WTC11 (cell line): ENCODE data around the gene CAPN12. TPM values are rescaled to one million over a fixed set of nuclear protein-coding genes. Genes with fewer than 3 reads are reported as not detected.

Experiments used
- ATAC-seq: fragments of 200-7000 bp; cut with Tn5 transposase; 2 replicates; pipeline ENCODE4 v1.10.0; 2021; ENCODE audit warnings: mild to moderate bottlenecking, moderate library complexity
- Bru-seq: library from RNA; stranded (reverse); fragments of 400-500 nt; gene quantifications from one replicate; lab custom pipeline; 2021; lab: Mats Ljungman, UMichigan
- CTCF ChIA-PET: fragments of 300-600 bp; sonication (Branson Sonifier 250); formaldehyde crosslinking; loops from one replicate; lab custom pipeline; 2021; ENCODE audit warnings: antibody characterized with exemption; lab: Charles Lee
- POLR2A ChIA-PET: fragments of 350-600 bp; sonication (Branson Sonifier 250); formaldehyde crosslinking; loops from one replicate; lab custom pipeline; 2021; ENCODE audit warnings: antibody characterized with exemption; lab: Charles Lee
- DNase-seq: peaks from one replicate; pipeline ENCODE4 v3.0.0; 2021; ENCODE audit warnings: low spot score
- H3K27ac Mint-ChIP-seq: 2 replicates; pipeline ENCODE4 v1.8.0; 2021; ENCODE audit warnings: mixed read lengths
- H3K27me3 Mint-ChIP-seq: 2 replicates; pipeline ENCODE4 v1.8.0; 2021; ENCODE audit warnings: low read depth, mild to moderate bottlenecking, moderate library complexity, mixed read lengths
- H3K36me3 Mint-ChIP-seq: 2 replicates; pipeline ENCODE4 v1.8.0; 2021; ENCODE audit warnings: mixed read lengths
- H3K4me1 Mint-ChIP-seq: 2 replicates; pipeline ENCODE4 v1.8.0; 2022; ENCODE audit warnings: mixed read lengths
- H3K4me3 Mint-ChIP-seq: 2 replicates; pipeline ENCODE4 v1.8.0; 2021; ENCODE audit warnings: mild to moderate bottlenecking, moderate library complexity, mixed read lengths
- H3K9me3 Mint-ChIP-seq: 2 replicates; pipeline ENCODE4 v1.8.0; 2021; ENCODE audit warnings: mixed read lengths
- CDX4 ChIP-seq: fragments of 250-450 bp; sonication (Bioruptor Pico); IDR thresholded peaks from 2 replicates; pipeline ENCODE4 v1.9.0; 2021; ENCODE audit warnings: moderate library complexity, mild to moderate bottlenecking, inconsistent platforms, borderline replicate concordance
- CREM ChIP-seq: sonication (generic); formaldehyde crosslinking; IDR thresholded peaks from 2 replicates; pipeline ENCODE4 v1.8.1; 2022; ENCODE audit warnings: mild to moderate bottlenecking, missing genetic modification reagents, moderate library complexity
- GTF2I ChIP-seq: fragments of 250-450 bp; sonication (Bioruptor Pico); conservative IDR thresholded peaks from 2 replicates; pipeline ENCODE4 v1.4.0; 2021; ENCODE audit warnings: mild to moderate bottlenecking
- JAZF1 ChIP-seq: fragments of 250-450 bp; sonication (Bioruptor Pico); IDR thresholded peaks from 2 replicates; pipeline ENCODE4 v1.9.0; 2021; ENCODE audit warnings: moderate library complexity, mild to moderate bottlenecking, inconsistent platforms
- NR2C2 ChIP-seq: sonication (generic); formaldehyde crosslinking; IDR thresholded peaks from 2 replicates; pipeline ENCODE4 v1.8.0; 2022; ENCODE audit warnings: mild to moderate bottlenecking, missing genetic modification reagents
- RELA ChIP-seq: sonication (generic); formaldehyde crosslinking; IDR thresholded peaks from 2 replicates; pipeline ENCODE4 v1.8.1; 2022; ENCODE audit warnings: missing genetic modification reagents, mild to moderate bottlenecking, borderline replicate concordance
- ZBTB21 ChIP-seq: sonication (generic); formaldehyde crosslinking; IDR thresholded peaks from 2 replicates; pipeline ENCODE4 v1.8.1; 2023; ENCODE audit warnings: mild to moderate bottlenecking, missing genetic modification reagents, borderline replicate concordance
- ZNF121 ChIP-seq: sonication (generic); formaldehyde crosslinking; IDR thresholded peaks from 2 replicates; pipeline ENCODE4 v1.8.0; 2023; ENCODE audit warnings: missing genetic modification reagents
- ZNF425 ChIP-seq: fragments of 250-450 bp; sonication (Bioruptor Pico); conservative IDR thresholded peaks from 2 replicates; pipeline ENCODE4 v1.9.0; 2021; ENCODE audit warnings: mild to moderate bottlenecking
- long read RNA-seq, 3 experiments: library from RNA in 1 of 3; library from capped mRNA in 1 of 3; library from polyadenylated mRNA in 1 of 3; unstranded in 2 of 3; stranded (forward) in 1 of 3; transcript quantifications; one replicate each; pipeline ENCODE4 v2.0.0, GENCODE V29; 2021
- total RNA-seq: library from RNA; stranded (reverse); gene quantifications from 3 replicates; pipeline ENCODE4 v1.2.3, GENCODE V29; 2021

The CAPN12 gene, protein sequence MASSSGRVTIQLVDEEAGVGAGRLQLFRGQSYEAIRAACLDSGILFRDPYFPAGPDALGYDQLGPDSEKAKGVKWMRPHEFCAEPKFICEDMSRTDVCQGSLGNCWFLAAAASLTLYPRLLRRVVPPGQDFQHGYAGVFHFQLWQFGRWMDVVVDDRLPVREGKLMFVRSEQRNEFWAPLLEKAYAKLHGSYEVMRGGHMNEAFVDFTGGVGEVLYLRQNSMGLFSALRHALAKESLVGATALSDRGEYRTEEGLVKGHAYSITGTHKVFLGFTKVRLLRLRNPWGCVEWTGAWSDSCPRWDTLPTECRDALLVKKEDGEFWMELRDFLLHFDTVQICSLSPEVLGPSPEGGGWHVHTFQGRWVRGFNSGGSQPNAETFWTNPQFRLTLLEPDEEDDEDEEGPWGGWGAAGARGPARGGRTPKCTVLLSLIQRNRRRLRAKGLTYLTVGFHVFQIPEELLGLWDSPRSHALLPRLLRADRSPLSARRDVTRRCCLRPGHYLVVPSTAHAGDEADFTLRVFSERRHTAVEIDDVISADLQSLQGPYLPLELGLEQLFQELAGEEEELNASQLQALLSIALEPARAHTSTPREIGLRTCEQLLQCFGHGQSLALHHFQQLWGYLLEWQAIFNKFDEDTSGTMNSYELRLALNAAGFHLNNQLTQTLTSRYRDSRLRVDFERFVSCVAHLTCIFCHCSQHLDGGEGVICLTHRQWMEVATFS
- 9.6 to 9.9 TPM (median 9.8 TPM) in 3 replicates for total RNA-seq
- percentile 24 among the genes with signal in this experiment for Bru-seq, nascent RNA
- long read RNA-seq, experiment 1, partial matches to known transcripts: 2 of 9 reads
- long read RNA-seq, experiment 1, other reads (novel, unspliced or antisense): 6 of 9 reads
- long read RNA-seq, experiment 2, partial matches to known transcripts: 4 of 7 reads
- long read RNA-seq, experiment 2, other reads (novel, unspliced or antisense): 2 of 7 reads
- long read RNA-seq, experiment 3, partial matches to known transcripts: 2 of 6 reads
- long read RNA-seq, experiment 3, other reads (novel, unspliced or antisense): 3 of 6 reads

DNA sequence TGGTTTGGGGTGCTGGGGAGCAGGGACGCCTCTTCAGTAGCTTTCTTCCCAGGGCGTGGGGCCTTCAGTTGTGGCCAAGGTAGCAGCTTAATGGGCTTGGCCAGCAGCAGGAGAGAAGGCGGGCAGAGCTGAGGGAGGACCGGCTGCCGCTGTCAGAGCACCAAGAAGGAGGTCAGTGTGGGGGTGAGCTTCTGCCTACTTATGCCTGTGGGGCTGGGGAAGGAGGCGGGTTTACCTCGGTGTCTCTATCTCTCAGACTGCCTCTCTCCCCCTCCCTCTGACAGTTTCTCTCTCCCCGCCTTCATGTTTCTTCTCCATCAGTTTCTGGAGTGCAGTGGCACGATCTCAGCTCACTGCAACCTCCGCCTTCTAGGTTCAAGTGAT is at the start of gene CAPN12:
CAPN12 (minus strand) TSS at position 177 of the 384 bp plus-strand sequence. CDS start 309 bp downstream, outside the sequence.
- Mint-ChIP-seq H3K4me3 (no peak within 1 kb of the TSS), H3K27ac (no peak within 1 kb of the TSS), H3K27me3 (peaks cover 7% of the 10 kb centered on the region), H3K36me3 (no peaks in the 10 kb centered on the region), H3K4me1 (no peaks in the 10 kb centered on the region), H3K9me3 (no peaks in the 10 kb centered on the region)
- no peak for ATAC-seq
- TF ChIP-seq NR2C2 (CRISPR knock-in tag): no peak
- ChIA-PET POLR2A (interaction anchor here (1.0 to 1.3 kb wide), 2 partner anchors 10 to 186 kb away, joined by 3 to 4 read pairs; partner anchors contain the start of genes MRPS12 and SARS2), CTCF (interaction anchor here (0.8 to 2.0 kb wide), 3 partner anchors 25 to 186 kb away, joined by 3 to 11 read pairs (median 5); partner anchors contain the start of genes MRPS12 and SARS2)
- no peak for DNase-seq

DNA sequence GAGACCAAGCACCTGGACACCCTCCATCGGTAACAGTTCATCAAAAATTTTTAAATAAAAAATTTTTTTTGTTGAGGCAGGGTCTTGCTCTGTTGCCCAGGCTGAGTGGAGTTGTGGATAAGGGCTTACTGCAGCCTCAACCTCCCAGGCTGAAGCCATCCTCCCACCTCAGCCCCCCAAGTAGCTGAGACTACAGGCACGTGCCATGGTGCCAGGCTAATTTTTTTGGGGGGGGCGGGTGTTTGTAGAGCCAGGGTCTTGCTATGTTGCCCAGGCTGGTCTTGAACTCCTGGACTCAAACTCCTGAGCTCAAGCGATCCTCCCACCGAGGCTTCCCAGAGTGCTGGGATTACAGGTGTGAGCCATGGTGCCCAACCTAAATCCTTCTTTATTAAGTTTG is 49.4 kb upstream of the CAPN12 start:
- H3K4me1 Mint-ChIP-seq: peaks cover 6% of the 10 kb centered on the region
- DNase-seq (no peak), ATAC-seq (no peak)
- POLR2A ChIA-PET: no interaction called here
- H3K4me3 Mint-ChIP-seq: 0 out of 2 replicates have a peak overlapping the region, but pooled peaks have one; percentile 54
- no peak overlapping the region for H3K27ac Mint-ChIP-seq
- no peaks in the 10 kb centered on the region for H3K36me3 Mint-ChIP-seq
- TF ChIP-seq GTF2I (CRISPR knock-in tag) (0 out of 2 replicates have a peak, but pooled peaks have one; percentile 37), NR2C2 (CRISPR knock-in tag) (no peak), RELA (CRISPR knock-in tag) (no peak), ZNF121 (peak; percentile 95)
- H3K9me3 Mint-ChIP-seq: peaks cover 8% of the 10 kb centered on the region; the same call in 1 of the 2 replicates
- CTCF ChIA-PET: interaction anchor here (1.1 to 1.5 kb wide), 4 partner anchors 19 to 408 kb away, joined by 3 to 12 read pairs (median 4); partner anchors contain the start of genes MRPS12 and SARS2
- H3K27me3 Mint-ChIP-seq: peaks cover 19% of the 10 kb centered on the region

DNA sequence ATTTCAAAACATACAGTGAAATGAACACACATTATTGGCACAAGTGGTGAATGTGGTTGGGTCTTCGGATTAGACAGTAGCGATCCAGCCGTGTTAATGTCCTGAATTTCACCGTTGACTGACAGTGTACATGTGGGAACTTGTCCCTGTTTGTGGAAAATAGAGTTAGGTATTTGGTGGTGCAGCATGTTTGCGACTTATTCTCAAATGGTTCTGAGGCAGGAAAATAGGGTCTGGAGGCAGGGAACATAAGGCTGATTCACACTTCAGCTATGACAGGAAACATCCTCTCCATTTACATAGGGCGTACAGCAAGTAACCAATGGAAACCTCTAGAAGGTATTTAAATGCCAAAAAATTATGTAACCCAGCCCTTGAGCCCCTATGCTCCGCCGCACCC is 48.9 kb upstream of the CAPN12 start:
- TF ChIP-seq ZBTB21 (CRISPR knock-in tag): no peak
- no peak for TF ChIP-seq CDX4
- no peak for TF ChIP-seq CREM
- no peak for TF ChIP-seq ZNF425 (CRISPR knock-in tag)
- TF ChIP-seq JAZF1 (CRISPR knock-in tag): no peak
- Mint-ChIP-seq H3K27ac (no peak overlapping the region), H3K27me3 (peaks cover 23% of the 10 kb centered on the region), H3K9me3 (peaks cover 8% of the 10 kb centered on the region; the same call in 1 of the 2 replicates), H3K36me3 (no peaks in the 10 kb centered on the region), H3K4me3 (peak overlapping the region; percentile 54), H3K4me1 (peaks cover 8% of the 10 kb centered on the region)
- POLR2A ChIA-PET: interaction anchor here (0.6 to 1.0 kb wide), 2 partner anchors 17 to 55 kb away, joined by 3 to 4 read pairs; no protein-coding TSS in a partner anchor
- CTCF ChIA-PET: interaction anchor here (0.6 to 1.5 kb wide), 23 partner anchors 14 to 407 kb away, joined by 3 to 15 read pairs (median 3); partner anchors contain the start of genes ECH1, FAM98C, LGALS7 and MRPS12
- ATAC-seq (no peak), DNase-seq (no peak)
